LNCaP clone FGC (cell line): ENCODE measurements around the gene ANKRD66.

Source experiments
- DNase-seq: peaks from one replicate; pipeline ENCODE4 v3.0.0-alpha.2; 2011; ENCODE audit warnings: low read depth
- H3K4me3 ChIP-seq: 2 replicates; pipeline ENCODE4 v1.5.1; 2011; ENCODE audit warnings: mild to moderate bottlenecking, low read depth, low read length, control low read depth
- CTCF ChIP-seq: IDR thresholded peaks from 2 replicates; pipeline ENCODE4 v1.5.1; 2012; ENCODE audit warnings: mild to moderate bottlenecking; ENCODE audit not compliant: control insufficient read depth, insufficient read depth; ENCODE audit errors: extremely low read depth

The ANKRD66 gene

DNA sequence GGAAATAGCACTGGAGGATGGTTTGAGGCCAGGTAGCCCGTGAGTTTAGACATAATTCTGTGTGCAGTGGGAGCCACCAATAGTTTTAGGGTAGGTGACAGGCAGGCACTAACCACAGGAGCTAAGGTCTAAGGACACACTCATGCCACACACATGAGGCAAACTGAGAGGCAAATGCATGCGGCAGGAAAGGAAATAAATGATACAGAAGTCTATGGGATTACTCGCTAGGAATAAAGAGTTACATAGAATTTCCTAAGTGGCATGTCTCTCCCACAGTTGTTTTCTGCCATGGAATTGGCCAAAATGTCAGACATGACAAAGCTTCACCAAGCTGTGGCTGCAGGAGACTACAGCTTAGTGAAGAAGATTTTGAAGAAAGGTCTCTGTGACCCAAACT is 4.9 kb downstream of the ANKRD66 start:
- no peak overlapping the region for H3K4me3 ChIP-seq
- TF ChIP-seq CTCF: no peak
- DNase-seq: no peak

GRCh38 chr6:46755865-46756264 is 9.1 kb downstream of the ANKRD66 start:
- DNase-seq: no peak
- no peak overlapping the region for H3K4me3 ChIP-seq
- no peak for TF ChIP-seq CTCF

DNA sequence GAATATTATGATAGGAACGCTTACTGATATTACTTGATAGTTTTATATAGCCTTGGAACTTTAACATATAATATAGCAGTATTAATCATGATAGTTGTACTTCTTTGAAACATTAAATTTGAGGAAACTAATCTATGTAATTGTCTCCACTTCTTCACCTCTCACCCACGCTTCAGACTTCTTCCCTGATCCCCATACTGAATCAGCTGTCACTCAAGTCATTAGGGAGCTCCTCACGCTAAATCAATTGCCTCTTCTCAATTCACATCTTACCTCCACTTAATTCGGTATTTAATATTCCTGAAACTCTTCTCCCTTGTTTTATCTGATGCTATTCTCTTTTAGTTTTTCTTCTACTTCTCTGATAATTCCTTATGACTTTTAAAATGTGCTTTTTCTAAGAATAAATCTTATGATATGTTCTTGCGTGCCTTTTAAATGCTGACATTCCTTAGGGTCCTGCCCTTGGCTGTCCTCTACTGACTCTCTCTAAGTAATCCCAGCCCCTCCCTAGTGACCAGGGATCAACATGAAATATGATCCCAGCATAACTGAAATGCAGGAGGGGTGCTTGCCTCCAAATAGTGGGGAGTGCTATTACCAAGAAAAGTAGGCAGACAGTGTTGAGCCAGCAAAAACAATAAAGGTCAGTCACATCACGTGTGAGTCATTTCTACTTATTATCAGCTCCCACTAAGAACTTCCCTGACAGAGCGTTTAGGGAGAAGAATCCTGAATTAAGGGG is 9.9 kb downstream of the ANKRD66 start:
- H3K4me3 ChIP-seq: no peak overlapping the region
- no peak for DNase-seq
- TF ChIP-seq CTCF: no peak

DNA sequence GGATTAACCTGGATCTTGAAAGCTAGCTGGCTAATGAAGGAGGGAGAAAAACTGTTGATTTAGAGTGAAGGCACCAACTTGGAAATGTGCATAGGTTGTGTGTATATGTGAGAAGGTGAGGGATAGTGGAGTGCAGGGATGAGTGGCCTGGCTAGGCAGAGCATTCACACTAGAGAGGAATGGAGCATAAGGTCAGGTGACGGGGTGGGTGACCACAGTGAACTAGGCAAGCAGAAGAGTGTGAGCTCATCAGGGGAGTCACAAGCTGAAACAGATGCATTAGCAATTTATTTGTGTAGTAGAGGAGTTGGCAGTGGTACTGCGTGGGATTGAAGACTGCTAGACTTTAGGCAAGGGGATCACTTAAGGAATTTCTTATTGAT is 10.5 kb downstream of the ANKRD66 start:
- TF ChIP-seq CTCF: no peak
- DNase-seq: no peak
- no peak overlapping the region for H3K4me3 ChIP-seq

- DNase-seq: no peak
- TF ChIP-seq CTCF: no peak
- no peak overlapping the region for H3K4me3 ChIP-seq
These were observed 12.4 kb downstream of the ANKRD66 start for GRCh38 chr6:46758960-46759753.

DNA sequence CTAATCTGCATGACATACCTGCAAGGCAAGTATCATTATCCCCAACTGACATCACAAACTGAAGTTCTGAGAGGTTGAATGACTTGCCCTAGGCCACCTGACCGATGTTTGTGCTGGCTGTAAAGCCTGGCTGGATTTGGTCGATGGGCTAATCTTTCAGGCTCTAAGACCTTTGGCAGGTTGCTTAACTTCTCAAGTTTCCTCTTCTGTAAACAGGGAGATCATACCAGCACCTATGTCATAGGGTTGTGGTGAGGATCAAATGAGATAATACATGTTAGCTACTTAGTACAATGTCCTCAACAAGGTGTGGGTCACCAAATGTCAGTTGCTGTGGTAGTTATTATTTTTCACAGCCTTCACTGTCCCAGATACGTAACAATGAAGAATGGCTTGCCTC is 14.2 kb downstream of the ANKRD66 start:
- no peak overlapping the region for H3K4me3 ChIP-seq
- TF ChIP-seq CTCF: no peak
- DNase-seq: no peak
